ENCODE results near the gene SAMD14. TPM values are rescaled to one million over a fixed set of nuclear protein-coding genes. Genes with fewer than 3 reads are reported as not detected.
"Not testable (repeated sequence)": the region's sequence is repeated elsewhere in the genome, so short reads cannot be mapped to it uniquely, and the experiment has no call there.

The SAMD14 gene
- total RNA-seq, 1 donor from 2014 or later: 6.0 TPM

DNA sequence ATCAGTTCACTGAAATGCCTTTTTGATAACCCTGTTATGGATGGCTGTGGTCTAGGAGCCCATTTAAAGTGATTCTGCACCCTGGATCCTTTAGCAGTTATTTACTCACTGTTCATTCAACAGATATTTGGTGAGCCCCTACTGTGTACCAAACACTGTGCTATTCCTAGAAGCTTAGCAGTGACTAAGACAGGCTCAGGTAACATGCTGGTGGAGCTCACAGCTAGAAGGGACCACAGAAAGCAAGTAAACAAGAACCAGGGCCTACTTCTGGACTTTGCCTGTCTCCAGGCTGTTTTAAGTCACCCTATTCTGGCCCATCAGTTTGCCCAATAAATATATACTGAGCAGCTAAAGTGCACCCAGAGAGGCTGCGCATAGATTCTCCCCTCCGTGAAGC lies 63.0 kb downstream of the SAMD14 start:
- no peak for DNase-seq (ENCODE audit: low spot score, unreplicated experiment)
- TF ChIP-seq, protein P1, sequence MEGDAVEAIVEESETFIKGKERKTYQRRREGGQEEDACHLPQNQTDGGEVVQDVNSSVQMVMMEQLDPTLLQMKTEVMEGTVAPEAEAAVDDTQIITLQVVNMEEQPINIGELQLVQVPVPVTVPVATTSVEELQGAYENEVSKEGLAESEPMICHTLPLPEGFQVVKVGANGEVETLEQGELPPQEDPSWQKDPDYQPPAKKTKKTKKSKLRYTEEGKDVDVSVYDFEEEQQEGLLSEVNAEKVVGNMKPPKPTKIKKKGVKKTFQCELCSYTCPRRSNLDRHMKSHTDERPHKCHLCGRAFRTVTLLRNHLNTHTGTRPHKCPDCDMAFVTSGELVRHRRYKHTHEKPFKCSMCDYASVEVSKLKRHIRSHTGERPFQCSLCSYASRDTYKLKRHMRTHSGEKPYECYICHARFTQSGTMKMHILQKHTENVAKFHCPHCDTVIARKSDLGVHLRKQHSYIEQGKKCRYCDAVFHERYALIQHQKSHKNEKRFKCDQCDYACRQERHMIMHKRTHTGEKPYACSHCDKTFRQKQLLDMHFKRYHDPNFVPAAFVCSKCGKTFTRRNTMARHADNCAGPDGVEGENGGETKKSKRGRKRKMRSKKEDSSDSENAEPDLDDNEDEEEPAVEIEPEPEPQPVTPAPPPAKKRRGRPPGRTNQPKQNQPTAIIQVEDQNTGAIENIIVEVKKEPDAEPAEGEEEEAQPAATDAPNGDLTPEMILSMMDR (IDR thresholded peaks at IDR 0.05; ENCODE audit: unreplicated experiment): no peak
- Mint-ChIP-seq H3K27ac (no peak overlapping the region), H3K9me3 (ENCODE audit: low read depth) (no peaks in the 10 kb centered on the region), H3K4me3 (ENCODE audit: low read depth) (no peak overlapping the region), H3K4me1 (ENCODE audit: low read depth) (peaks cover 2% of the 10 kb centered on the region), H3K36me3 (ENCODE audit: insufficient read depth) (peaks cover 7% of the 10 kb centered on the region), H3K27me3 (peaks cover 9% of the 10 kb centered on the region)

GRCh38 chr17:50065056-50065455 lies 64.9 kb downstream of the SAMD14 start:
- H3K27me3 Mint-ChIP-seq: peaks cover 9% of the 10 kb centered on the region
- no peak overlapping the region for H3K27ac Mint-ChIP-seq
- H3K4me1 Mint-ChIP-seq (ENCODE audit: low read depth): peaks cover 2% of the 10 kb centered on the region
- no peak overlapping the region for H3K4me3 Mint-ChIP-seq (ENCODE audit: low read depth)
- TF ChIP-seq, protein P1 (IDR thresholded peaks at IDR 0.05; ENCODE audit: unreplicated experiment): no peak
- no peaks in the 10 kb centered on the region for H3K9me3 Mint-ChIP-seq (ENCODE audit: low read depth)
- no peaks in the 10 kb centered on the region for H3K36me3 Mint-ChIP-seq (ENCODE audit: insufficient read depth)
- no peak for DNase-seq (ENCODE audit: low spot score, unreplicated experiment)

GRCh38 chr17:50064253-50065001 lies 65.5 kb downstream of the SAMD14 start:
- Mint-ChIP-seq H3K9me3 (ENCODE audit: low read depth) (no peaks in the 10 kb centered on the region), H3K36me3 (ENCODE audit: insufficient read depth) (no peaks in the 10 kb centered on the region), H3K27me3 (peaks cover 12% of the 10 kb centered on the region), H3K4me3 (ENCODE audit: low read depth) (no peak overlapping the region), H3K27ac (peak overlapping the region; percentile 20), H3K4me1 (ENCODE audit: low read depth) (peaks cover 2% of the 10 kb centered on the region)
- TF ChIP-seq, protein P1 (IDR thresholded peaks at IDR 0.05; ENCODE audit: unreplicated experiment): no peak
- no peak for DNase-seq (ENCODE audit: low spot score, unreplicated experiment)

DNA sequence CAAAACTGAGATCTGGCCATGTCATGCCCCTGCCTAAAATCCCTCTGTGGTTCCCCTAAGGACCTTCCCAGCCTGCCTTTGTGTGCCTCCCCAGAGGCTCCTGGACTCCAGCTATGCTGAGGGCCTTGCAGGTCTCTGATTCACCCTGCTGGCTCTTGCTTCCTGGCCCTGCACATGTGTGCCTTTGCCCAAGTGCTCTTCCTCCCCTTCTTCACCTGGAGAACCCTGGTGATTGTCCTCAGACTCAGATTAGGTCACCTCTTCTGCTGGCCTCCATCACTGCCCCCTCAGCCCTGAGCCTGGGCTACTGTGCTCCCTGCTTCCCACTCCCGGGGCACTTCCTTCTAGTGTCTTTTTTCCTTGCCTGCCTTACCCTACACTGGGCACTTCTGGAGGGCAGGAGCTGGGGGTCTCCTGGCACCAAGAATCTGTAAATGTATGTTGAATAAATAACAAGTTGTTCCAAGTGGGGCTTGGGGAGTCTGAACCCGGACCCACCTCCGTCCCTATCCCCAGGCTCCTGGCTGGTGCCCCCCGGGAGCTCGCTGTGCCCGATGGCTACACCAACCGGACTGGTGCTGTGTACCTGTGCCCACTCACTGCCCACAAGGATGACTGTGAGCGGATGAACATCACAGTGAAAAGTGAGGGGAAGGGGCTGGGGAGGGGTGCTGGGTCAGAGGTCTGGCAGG lies 66.3 kb downstream of the SAMD14 start:
- no peak for DNase-seq (ENCODE audit: low spot score, unreplicated experiment)
- Mint-ChIP-seq H3K4me1 (ENCODE audit: low read depth) (peaks cover 2% of the 10 kb centered on the region), H3K36me3 (ENCODE audit: insufficient read depth) (no peaks in the 10 kb centered on the region), H3K27ac (no peak overlapping the region), H3K9me3 (ENCODE audit: low read depth) (no peaks in the 10 kb centered on the region), H3K4me3 (ENCODE audit: low read depth) (no peak overlapping the region), H3K27me3 (peaks cover 16% of the 10 kb centered on the region)
- TF ChIP-seq, protein P1 (IDR thresholded peaks at IDR 0.05; ENCODE audit: unreplicated experiment): no peak

GRCh38 chr17:50062293-50063243 lies 67.4 kb downstream of the SAMD14 start:
- no peak for DNase-seq (ENCODE audit: low spot score, unreplicated experiment)
- TF ChIP-seq, protein P1 (IDR thresholded peaks at IDR 0.05; ENCODE audit: unreplicated experiment): no peak
- Mint-ChIP-seq H3K4me1 (ENCODE audit: low read depth) (peaks cover 8% of the 10 kb centered on the region), H3K4me3 (ENCODE audit: low read depth) (no peak overlapping the region), H3K27me3 (peaks cover 28% of the 10 kb centered on the region), H3K27ac (no peak overlapping the region), H3K9me3 (ENCODE audit: low read depth) (no peaks in the 10 kb centered on the region), H3K36me3 (ENCODE audit: insufficient read depth) (no peaks in the 10 kb centered on the region)

DNA sequence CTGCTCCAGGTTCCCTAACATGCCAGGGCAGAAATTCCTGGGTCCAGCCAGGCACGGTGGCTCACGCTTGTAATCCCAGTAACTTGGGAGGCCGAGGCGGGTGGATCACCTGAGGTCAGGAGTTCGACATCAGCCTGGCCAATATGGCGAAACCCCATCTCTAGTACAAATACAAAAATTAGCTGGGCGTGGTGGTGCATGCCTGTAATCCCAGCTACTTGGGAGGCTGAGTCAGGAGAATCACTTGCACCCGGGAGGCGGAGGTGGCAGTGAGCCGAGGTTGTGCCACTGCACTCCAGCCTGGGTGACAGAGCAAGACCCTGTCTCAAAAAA lies 68.3 kb downstream of the SAMD14 start:
- not testable (repeated sequence) for H3K4me3 Mint-ChIP-seq (ENCODE audit: low read depth); H3K27ac Mint-ChIP-seq; H3K9me3 Mint-ChIP-seq (ENCODE audit: low read depth); H3K36me3 Mint-ChIP-seq (ENCODE audit: insufficient read depth); DNase-seq (ENCODE audit: low spot score, unreplicated experiment)
- peaks cover 34% of the 10 kb centered on the region for H3K27me3 Mint-ChIP-seq
- peaks cover 14% of the 10 kb centered on the region for H3K4me1 Mint-ChIP-seq (ENCODE audit: low read depth)

All from progenitor cell of endocrine pancreas (in vitro differentiated cells).